Esophagus muscularis mucosa (tissue), 3 donors: Measurements from ENCODE around the gene SMTNL1.

Experiments
- CTCF ChIP-seq, 3 experiments: fragments of 200-600 bp in 2 of 3; fragments of 450-650 bp in 1 of 3; sonication (generic) in 2 of 3; IDR thresholded peaks; one replicate each; pipeline ENCODE4 v1.5.1; 2017 to 2019; ENCODE audit warnings: antibody characterized with exemption in 3 of 3, mild to moderate bottlenecking in 2 of 3, moderate library complexity in 1 of 3
- EP300 ChIP-seq: sonication (generic); formaldehyde crosslinking; IDR thresholded peaks from one replicate; pipeline ENCODE4 v1.6.1; 2017; ENCODE audit warnings: antibody characterized with exemption

- no peak for TF ChIP-seq CTCF (IDR thresholded peaks at IDR 0.05)
- no peak for TF ChIP-seq EP300
These were observed 3.8 kb downstream of the SMTNL1 start for GRCh38 chr11:57541169-57541568.
